GM19468 (cell line): Measurements from ENCODE around the gene CFAP53.
"Not testable (repeated sequence)": the region's sequence is repeated elsewhere in the genome, so short reads cannot be mapped to it uniquely, and the experiment has no call there.

Experiments used
- ATAC-seq: cut with Tn5 transposase; IDR thresholded peaks from one replicate; pipeline ENCODE4 v1.9.1; 2021; ENCODE audit warnings: mild to moderate bottlenecking, moderate library complexity, moderate number of reproducible peaks; ENCODE audit not compliant: unreplicated experiment; ENCODE audit errors: extremely low read depth

The CFAP53 gene

GRCh38 chr18:50274044-50274442 is 7.7 kb upstream of the CFAP53 start:
- ATAC-seq = no peak

DNA sequence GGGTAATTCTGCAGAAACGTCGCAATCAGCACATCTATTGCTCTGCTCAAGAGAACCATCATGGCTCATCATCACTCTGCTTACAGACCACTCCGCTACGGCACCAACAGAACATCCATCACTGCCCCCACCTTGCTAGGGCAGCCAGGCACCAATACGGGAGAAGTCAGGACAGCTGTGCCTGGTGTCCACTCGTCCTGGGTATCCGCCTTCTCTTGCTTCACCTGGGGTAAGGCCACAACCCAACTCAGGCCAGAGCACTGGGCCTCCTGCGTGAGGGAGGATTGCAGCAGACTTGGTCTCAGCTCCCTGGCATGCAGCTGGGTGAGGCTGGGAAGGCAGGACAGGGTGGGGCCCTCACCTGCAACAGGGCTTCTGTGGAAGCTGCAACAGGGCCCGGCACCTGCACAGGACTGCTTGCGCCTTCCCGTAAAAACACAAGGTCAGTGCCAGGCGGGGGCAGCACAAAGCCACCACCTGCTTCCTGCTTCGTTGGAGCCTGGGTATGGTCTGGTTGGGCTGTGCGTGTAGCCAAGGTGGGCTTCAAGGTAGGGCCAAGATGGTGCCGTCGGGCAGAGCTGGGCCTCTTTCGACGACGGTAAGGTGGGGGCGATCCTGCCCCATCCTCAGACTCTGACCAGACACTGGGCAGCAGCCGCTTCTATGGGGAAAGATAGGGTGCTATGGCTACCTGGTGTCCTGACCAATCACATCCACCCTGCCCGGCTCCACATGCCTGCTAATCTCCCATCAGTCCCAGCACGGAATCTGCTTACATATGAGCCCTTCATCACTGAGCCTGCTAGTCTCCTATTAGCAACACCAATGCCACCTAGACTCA is 7.1 kb upstream of the CFAP53 start:
- ATAC-seq = no peak

DNA sequence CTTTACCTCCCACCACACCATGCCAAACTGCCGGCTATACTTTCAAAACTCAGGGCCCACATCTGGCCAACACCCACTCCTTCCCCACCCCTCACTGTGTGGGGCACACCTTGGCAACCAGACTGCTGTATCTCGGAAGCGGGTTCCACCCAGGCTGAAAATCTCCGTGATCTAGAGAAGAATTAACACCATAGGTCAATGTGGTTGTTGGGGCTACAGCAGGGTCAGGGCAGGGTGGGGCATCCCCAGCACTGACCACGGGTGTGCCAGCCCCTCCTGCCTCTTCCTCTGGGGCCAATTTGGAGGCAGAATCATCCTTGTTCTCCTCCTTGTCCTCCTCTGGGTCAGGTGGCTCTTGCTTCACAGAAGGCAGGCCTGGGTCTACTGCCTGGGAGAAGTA is 6.3 kb upstream of the CFAP53 start:
- no peak for ATAC-seq

DNA sequence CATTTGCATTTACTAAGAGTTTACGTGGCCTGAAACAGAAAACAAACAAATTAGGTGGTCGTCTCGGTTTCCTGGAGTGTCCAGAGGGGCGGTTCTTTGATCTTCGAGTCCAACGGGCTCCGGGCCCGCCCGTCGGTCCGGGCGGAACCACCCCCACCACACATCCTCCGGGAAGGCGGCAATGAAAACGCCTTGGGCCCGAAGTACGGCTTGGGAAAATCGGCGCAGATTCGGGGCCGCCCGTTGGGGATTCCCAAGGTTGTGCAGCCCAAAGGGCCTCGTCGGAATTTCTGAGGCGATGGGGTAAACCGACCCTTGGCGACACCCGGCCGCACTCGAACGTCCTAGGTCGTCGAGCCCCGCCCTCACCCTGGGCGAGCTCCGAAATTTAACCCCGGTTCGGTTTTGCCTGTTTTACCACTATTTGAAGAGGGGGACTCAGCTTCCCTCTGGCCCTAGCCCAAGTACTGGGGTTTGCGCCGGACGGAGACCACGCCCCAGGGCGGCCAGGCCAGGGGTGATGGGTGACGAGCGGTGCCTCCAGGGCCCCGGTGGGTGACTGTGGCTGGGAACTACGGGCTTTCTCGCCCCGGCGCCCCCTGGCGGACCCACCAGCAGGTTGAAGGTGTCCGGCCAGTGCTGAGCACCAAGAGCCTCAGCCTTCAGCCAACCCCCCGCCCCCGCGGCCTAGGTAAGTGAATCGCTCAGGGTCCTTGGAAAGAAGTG is 1.9 kb upstream of the CFAP53 start:
- peak; percentile 84 for ATAC-seq

- ATAC-seq = no peak
Measured at GRCh38 chr18:50262977-50263376, 3.3 kb downstream of the CFAP53 start.

DNA sequence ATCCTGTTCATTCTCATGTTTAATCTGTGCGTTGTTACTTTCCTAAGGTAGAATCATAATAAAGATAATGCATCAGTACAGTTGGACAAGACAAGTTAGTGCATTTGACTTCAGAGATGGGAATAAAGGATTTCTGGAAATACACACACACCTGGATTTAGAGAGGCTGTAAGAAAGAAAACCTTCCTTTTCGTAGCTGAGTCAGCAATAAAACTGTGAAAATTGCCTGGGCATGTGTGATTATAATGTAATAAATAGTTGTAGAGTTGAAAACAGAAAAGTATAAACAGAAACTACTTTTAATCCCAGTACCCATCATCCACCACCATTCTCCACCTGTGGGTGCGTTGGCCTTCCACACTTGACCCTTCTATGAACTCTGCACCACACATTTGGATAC is 15.4 kb downstream of the CFAP53 start:
- no peak for ATAC-seq

DNA sequence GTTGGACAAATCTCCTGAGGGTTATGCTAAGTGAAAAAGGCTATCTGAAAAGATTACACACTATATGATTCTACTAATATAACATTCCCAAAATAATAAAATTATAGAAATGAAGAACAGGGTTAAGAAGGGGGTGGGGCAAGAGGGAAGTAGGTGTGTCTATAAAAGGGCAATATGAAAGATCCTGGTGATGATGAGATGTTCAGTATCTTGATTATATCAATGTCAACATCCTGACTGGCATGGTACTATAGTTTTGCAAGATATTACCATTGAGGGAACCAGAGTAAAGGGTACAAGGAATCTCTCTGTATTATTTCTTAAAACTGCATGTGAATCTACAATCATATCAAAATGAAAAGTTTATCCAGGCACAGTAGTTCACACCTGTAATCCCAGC is 16.7 kb downstream of the CFAP53 start:
- ATAC-seq = no peak

- no peak for ATAC-seq
Measured at GRCh38 chr18:50247561-50247960, 18.7 kb downstream of the CFAP53 start.

DNA sequence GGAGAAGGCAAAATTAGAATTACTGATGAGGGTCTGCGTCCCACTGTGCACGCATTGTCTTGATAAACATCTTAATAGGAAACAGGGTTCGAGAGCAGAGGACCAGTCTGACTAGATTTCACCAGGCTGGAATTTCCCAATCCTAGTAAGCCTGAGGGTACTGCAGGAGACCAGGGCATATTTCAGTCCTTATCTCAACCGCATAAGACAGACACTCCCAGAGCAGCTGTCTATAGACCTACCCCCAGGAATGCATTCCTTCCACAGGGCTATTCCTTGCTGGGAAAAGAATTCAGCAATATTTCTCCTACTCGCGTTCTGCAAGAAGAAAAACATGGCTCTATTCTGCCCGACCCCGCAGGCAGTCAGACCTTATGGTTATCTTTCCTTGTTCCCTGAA is 24.5 kb downstream of the CFAP53 start:
- not testable (repeated sequence) for ATAC-seq

- ATAC-seq = no peak
Measured at GRCh38 chr18:50240080-50240563, 26.2 kb downstream of the CFAP53 start.

DNA sequence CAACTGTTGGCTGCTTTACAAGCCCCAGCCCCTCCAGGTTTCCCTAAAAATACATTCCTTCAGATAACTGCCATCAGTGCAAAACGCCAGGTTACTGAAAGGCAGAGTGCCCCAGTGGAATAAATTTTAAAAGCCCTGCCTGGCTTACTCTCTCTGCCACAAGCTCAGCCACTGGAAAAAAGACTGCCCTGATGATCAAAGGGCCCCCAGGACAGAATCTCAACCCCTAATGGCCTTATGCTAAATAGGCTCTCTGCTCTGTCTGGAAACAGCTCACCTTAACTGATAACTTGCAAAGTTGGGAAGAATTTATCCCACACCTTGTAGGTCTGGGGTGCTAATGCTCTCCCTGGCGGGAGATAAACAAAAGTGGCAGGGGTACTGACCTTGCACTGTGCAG is 33.9 kb downstream of the CFAP53 start:
- no peak for ATAC-seq

DNA sequence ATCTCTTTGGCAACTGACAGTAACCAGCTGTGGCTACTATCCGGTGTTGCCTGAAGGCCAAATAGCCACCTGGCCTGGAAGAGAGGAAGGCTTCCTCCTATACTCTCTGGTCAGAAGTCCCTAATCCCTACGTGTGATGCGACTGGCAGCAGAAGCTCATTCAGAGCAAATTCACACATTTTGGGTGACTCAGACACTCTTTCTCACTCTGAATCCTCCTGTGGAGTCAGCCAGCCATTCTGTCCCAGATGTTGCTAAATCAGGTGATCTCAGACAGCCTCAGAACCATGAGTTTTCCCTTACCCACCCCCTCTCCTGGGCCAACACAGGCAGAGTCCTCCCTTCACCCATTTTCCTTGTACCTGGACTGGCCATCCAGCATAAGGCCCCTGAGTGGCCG is 34.7 kb downstream of the CFAP53 start:
- no peak for ATAC-seq

DNA sequence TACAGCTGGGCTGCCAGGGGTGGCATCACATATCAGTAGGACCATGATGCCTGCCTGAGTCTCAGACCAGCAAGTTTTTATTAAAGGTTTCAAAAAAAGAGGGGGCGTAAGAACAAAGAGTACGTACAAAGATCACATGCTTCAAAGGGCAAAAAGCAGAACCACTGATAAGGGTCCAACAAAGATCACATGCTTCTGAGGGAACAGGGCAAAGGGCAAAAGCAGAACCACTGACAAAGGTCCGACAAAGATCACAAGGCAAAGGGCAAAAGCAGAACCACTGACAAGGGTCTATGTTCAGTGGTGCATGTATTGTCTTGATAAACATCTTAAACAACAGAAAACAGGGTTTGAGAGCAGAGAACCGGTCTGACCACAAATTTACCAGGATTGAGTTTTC is 46.0 kb downstream of the CFAP53 start:
- not testable (repeated sequence) for ATAC-seq

DNA sequence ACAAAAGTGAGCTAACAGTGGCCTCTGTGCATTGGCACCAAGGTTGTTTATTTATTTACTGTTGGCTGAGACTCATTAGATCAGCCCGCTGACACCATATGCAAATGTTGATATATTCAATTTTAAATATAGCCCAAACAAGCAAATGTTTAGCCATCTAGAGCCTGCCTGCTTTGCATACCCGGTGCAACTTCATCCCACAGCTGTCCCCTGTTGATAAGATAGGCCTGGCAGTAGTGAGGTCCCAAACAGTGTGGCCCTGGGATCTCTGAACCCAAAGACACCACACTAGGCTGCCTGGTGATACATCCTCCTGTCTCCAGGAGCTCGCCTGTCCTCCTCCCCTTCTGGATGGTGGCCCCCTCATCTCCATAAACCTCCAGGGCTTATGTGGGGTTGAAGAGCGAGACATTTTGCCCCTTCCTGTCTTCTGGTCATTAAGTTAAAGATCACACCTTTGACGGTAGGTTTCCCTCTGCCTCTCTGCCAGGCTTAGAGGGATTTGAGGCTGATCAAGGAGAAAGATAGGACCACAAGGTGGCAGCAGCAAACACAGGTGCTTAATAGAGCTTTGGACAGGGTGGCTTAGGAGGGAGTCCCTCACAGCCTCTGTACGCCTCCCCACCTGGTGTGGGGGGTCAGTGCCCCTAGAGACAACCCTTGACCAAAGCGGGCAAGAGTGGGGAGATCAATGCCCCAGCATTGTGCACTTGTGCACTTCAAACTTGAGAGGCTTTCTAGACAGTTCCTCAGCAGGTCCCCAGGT is 47.7 kb downstream of the CFAP53 start:
- no peak for ATAC-seq

- no peak for ATAC-seq
Measured at GRCh38 chr18:50209311-50209710, 57.0 kb downstream of the CFAP53 start.

GRCh38 chr18:50207722-50208121 is 58.6 kb downstream of the CFAP53 start:
- no peak for ATAC-seq

- no peak for ATAC-seq
Measured at GRCh38 chr18:50203801-50204604, 62.3 kb downstream of the CFAP53 start.

GRCh38 chr18:50201476-50202018 is 64.7 kb downstream of the CFAP53 start:
- ATAC-seq = no peak

DNA sequence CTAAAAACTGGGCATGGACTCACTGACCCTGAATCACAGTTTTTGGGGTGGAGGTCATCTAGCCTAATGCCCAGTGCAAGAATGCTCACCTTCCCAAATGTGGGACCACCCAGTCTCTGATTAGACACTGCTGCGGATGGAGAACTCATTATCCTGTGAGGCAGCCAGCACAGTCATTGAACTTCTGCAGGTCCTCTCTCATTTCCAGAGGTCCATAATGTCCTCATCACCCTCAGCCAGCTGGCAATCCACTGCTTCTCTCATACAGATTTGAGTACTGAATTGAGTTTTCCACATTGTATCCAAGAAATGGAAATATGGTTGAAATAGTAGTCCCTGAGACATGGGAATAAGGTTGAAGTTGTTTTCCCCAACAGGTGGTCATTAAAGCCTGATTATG is 66.4 kb downstream of the CFAP53 start:
- no peak for ATAC-seq
